GM04504 (cell line): ENCODE data around the gene PTPRU.
A peak's percentile ranks its signal among the peaks of the same experiment; 100 is the strongest.

Source experiments
- DNase-seq: peaks from one replicate; pipeline ENCODE4 v3.0.0-alpha.2; 2012; ENCODE audit warnings: low read depth

Gene PTPRU

GRCh38 chr1:29267321-29268070, 31.2 kb downstream of the PTPRU start:
- DNase-seq = no peak

DNA sequence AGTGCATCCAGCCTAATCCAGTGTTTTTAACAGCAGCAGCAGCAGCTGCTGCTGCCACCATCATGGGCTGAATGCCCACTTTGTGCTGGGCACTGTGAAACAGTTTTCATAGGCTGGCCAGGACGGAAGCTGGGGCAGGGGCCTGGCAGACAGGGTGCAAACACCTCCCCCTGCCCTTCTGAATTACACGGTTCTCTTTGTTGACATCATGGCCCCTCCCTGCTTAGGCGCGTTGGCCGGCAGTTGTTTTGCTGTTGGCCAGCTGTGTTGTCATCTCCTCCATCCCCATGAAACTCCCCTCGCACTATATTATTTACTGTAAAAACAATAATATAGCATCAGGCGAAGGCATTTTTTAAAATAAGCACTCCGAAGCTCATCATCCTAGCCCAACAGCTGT, 33.1 kb downstream of the PTPRU start:
- no peak for DNase-seq

DNA sequence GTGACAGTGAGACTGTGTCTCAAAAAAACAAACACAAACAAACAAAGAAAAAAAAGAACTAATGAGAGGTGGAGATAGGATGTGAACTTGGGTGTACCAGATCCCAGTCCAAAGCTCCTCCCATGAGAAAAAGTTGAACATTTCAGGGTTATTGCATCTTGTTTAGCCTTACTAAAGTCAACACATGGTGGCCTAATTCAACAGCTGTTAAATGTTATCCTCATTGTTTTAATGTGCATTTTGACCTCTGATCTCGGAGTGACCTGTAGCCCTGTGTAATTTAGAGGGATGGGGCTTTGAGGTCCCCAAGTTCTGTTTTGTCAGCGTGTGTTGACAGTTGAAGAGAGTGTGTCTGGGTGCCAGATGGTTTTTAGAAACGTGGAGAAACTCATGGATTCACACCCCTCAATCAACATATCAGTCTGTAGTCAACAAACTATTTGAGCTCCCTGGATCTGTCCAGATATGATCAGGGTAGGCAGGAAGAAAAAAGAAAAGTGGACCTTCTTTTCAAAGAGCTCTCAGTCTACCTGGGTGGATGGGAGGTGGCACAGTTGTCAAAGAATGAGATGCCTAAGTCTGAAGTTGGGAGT, 34.7 kb downstream of the PTPRU start:
- no peak for DNase-seq

- DNase-seq = peak; percentile 50
Measured at GRCh38 chr1:29271724-29272123, 35.4 kb downstream of the PTPRU start.

- DNase-seq = no peak
Measured at GRCh38 chr1:29272147-29272907, 36.0 kb downstream of the PTPRU start.

GRCh38 chr1:29275435-29275834, 39.1 kb downstream of the PTPRU start:
- DNase-seq = no peak

GRCh38 chr1:29278124-29278523, 41.8 kb downstream of the PTPRU start:
- no peak for DNase-seq

DNA sequence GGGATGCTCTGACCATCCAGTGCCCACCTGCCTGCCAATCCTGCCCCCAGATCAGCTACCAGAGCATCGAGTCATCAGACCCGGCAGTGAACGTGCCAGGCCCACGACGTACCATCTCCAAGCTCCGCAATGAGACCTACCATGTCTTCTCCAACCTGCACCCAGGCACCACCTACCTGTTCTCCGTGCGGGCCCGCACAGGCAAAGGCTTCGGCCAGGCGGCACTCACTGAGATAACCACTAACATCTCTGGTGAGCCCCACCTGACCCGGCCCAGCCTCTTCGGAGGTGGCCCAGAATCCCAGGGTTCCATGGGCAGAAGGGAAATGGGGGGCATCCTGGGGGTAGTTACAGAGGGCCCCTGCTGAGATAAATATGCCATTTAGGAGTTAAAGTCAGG, 43.1 kb downstream of the PTPRU start:
- no peak for DNase-seq

GRCh38 chr1:29279951-29280391, 43.6 kb downstream of the PTPRU start:
- DNase-seq = no peak

GRCh38 chr1:29280409-29281131, 44.2 kb downstream of the PTPRU start:
- DNase-seq = no peak

- no peak for DNase-seq
Measured at GRCh38 chr1:29281571-29281970, 45.2 kb downstream of the PTPRU start.

GRCh38 chr1:29282135-29282923, 46.0 kb downstream of the PTPRU start:
- no peak for DNase-seq

GRCh38 chr1:29282924-29283803, 46.8 kb downstream of the PTPRU start:
- no peak for DNase-seq

DNA sequence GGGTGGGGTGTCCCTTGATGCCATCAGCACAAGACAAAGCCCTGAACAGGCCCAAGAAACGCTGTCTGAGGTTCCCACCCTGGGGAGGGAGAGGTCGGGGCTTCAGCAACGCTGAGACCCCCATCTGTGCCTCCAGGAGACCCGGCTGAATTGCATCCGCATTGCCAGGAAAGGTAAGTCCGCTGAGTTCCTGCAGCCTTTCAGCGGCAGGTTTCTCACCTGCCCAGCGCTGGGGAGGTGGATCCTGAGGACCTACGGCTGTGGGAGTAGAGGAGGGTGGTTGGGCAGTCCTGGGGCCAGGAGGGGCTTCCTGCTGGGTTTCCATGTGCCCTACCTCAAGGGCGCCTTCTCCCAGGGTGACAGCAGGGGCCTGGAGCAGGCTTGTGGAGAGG, 47.5 kb downstream of the PTPRU start:
- DNase-seq = no peak

- no peak for DNase-seq
Measured at GRCh38 chr1:29284286-29284960, 48.1 kb downstream of the PTPRU start.

DNA sequence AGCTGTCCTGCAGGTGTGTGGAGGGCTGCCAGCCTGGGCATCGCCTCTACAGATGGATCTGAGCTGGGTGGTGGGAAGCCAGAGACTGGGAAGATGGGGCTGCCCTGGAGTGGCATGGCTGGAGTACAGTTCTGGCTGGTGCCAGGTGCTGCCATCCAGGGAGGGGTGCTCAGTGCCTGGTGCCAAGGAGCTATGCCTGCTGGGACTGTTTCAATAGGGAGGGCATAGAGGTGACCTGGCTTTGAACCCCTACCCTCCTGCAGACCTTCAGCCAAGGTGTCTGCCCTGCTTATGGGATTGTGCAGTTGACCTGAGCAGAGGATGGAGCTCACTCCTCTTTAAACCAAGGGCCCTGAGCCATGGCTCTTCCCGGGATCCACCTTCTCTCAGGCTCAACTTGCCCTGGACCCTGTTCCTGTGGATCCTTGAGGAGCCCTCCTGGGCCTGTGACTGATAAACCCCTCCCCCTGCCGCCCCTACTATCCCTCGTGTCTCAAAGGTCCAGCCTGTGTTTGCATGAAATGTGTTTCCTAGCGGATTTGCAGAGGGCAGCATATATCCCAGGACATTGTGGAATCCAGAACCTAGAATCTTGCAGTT, 48.7 kb downstream of the PTPRU start:
- DNase-seq = no peak

- DNase-seq = no peak
Measured at GRCh38 chr1:29285771-29286170, 49.4 kb downstream of the PTPRU start.

DNA sequence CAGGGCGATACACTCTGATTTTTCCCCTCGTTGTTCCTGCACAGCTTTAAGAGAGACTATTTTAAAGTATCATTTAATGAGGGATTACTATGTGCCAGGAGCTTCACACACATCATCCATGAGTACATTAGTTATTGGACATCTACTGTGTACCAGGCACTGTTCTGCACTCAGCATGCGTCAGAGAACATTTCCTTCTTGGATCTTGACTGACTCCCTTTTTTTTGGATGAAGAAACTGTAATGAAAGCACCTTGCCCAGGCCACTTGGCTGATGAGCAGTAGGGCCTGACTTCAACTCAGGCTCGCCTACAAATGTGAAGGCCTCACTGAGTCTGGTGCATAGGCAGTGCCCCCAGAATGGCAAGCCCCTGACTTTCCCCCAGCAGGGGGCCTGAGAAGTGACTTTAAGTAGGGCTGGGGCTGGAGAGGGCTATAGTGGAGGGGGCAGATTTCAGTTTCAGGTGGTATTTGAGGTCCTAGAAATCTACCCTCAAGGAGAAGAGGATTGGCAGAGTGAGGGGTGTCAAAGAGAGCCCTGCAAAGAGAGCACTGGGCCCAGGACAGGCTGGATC, 50.0 kb downstream of the PTPRU start:
- no peak for DNase-seq

GRCh38 chr1:29289493-29289892, 53.2 kb downstream of the PTPRU start:
- DNase-seq = no peak
